ENCODE measurements around the gene SOAT1. TPM values are rescaled to one million over a fixed set of nuclear protein-coding genes. Genes with fewer than 3 reads are reported as not detected.

The SOAT1 gene
- total RNA-seq, 2 experiments from 2014 or later = 35.7 to 37.2 TPM

- POLR2A ChIA-PET = no interaction called here
- CTCF ChIA-PET = no interaction called here
- H3K4me1 ChIP-seq (ENCODE audit: insufficient read depth, low read length) = peaks cover 2% of the 10 kb centered on the region
- Mint-ChIP-seq H3K27ac (no peak overlapping the region), H3K36me3 (ENCODE audit: low read depth) (no peaks in the 10 kb centered on the region), H3K4me1 (ENCODE audit: low read depth) (no peaks in the 10 kb centered on the region), H3K4me3 (no peak overlapping the region), H3K27me3 (no peaks in the 10 kb centered on the region), H3K9me3 (no peaks in the 10 kb centered on the region)
- no peaks in the 10 kb centered on the region for H3K9me3 ChIP-seq (ENCODE audit: control insufficient read depth in 1 of 2, insufficient read depth in 1 of 2, low read length in 2 of 2)
- DNase-seq (no peak), ATAC-seq (ENCODE audit: poor library complexity) (no peak)
- no peaks in the 10 kb centered on the region for H3K36me3 ChIP-seq (ENCODE audit: insufficient read depth, low read length)
- intact Hi-C loops (cut with DNase I, micrococcal nuclease) = no loop called here
- H3K4me3 ChIP-seq (ENCODE audit: low read length) = no peak overlapping the region
- no peak overlapping the region for H3K27ac ChIP-seq (ENCODE audit: low read depth in 1 of 2, low read length in 2 of 2)
- TF ChIP-seq CTCF (IDR thresholded peaks at IDR 0.05) = no peak
- no peaks in the 10 kb centered on the region for H3K27me3 ChIP-seq (ENCODE audit: control insufficient read depth in 1 of 2, insufficient read depth in 2 of 2, low read length in 2 of 2)
Measured at GRCh38 chr1:179287946-179288345, 5.7 kb upstream of the SOAT1 start.

GRCh38 chr1:179288977-179289376 lies 4.6 kb upstream of the SOAT1 start:
- no peaks in the 10 kb centered on the region for H3K9me3 ChIP-seq (ENCODE audit: control insufficient read depth in 1 of 2, insufficient read depth in 1 of 2, low read length in 2 of 2)
- H3K27ac Mint-ChIP-seq = no peak overlapping the region
- ChIA-PET CTCF (no interaction called here), POLR2A (no interaction called here)
- peaks cover 7% of the 10 kb centered on the region for H3K4me1 Mint-ChIP-seq (ENCODE audit: low read depth)
- peaks cover 4% of the 10 kb centered on the region for H3K36me3 Mint-ChIP-seq (ENCODE audit: low read depth)
- no peaks in the 10 kb centered on the region for H3K36me3 ChIP-seq (ENCODE audit: insufficient read depth, low read length)
- no peak overlapping the region for H3K27ac ChIP-seq (ENCODE audit: low read depth in 1 of 2, low read length in 2 of 2)
- H3K4me1 ChIP-seq (ENCODE audit: insufficient read depth, low read length) = peaks cover 7% of the 10 kb centered on the region
- H3K4me3 Mint-ChIP-seq = no peak overlapping the region
- ATAC-seq (ENCODE audit: poor library complexity) (no peak), DNase-seq (no peak)
- no peaks in the 10 kb centered on the region for H3K9me3 Mint-ChIP-seq
- no peak for TF ChIP-seq CTCF (IDR thresholded peaks at IDR 0.05)
- H3K4me3 ChIP-seq (ENCODE audit: low read length) = no peak overlapping the region
- intact Hi-C loops (cut with DNase I, micrococcal nuclease) = no loop called here
- no peaks in the 10 kb centered on the region for H3K27me3 ChIP-seq (ENCODE audit: control insufficient read depth in 1 of 2, insufficient read depth in 2 of 2, low read length in 2 of 2)
- H3K27me3 Mint-ChIP-seq = no peaks in the 10 kb centered on the region

GRCh38 chr1:179295164-179295755 lies 1.7 kb downstream of the SOAT1 start:
- Mint-ChIP-seq H3K4me1 (ENCODE audit: low read depth) (peaks cover 57% of the 10 kb centered on the region), H3K36me3 (ENCODE audit: low read depth) (peaks cover 30% of the 10 kb centered on the region), H3K27me3 (no peaks in the 10 kb centered on the region), H3K4me3 (peak overlapping the region; percentile 93), H3K27ac (peak overlapping the region; percentile 85), H3K9me3 (no peaks in the 10 kb centered on the region)
- intact Hi-C loops (cut with DNase I, micrococcal nuclease) = loop anchor here (2.0 to 10.0 kb wide), 3 partner anchors 74 to 860 kb away; partner anchors contain the start of genes QSOX1 (in 1 of the 2) and TOR1AIP2 (in 1 of the 2)
- no peak for ATAC-seq (ENCODE audit: poor library complexity)
- POLR2A ChIA-PET = interaction anchor here (1.5 to 3.2 kb wide), 6 partner anchors 20 to 587 kb away, joined by 3 to 56 read pairs (median 10); partner anchors contain the start of genes AXDND1, TOR1AIP1 and TOR3A
- Histone ChIP-seq H3K27me3 (ENCODE audit: control insufficient read depth in 1 of 2, insufficient read depth in 2 of 2, low read length in 2 of 2) (no peaks in the 10 kb centered on the region), H3K4me1 (ENCODE audit: insufficient read depth, low read length) (peaks cover 44% of the 10 kb centered on the region), H3K9me3 (ENCODE audit: control insufficient read depth in 1 of 2, insufficient read depth in 1 of 2, low read length in 2 of 2) (no peaks in the 10 kb centered on the region), H3K4me3 (ENCODE audit: low read length) (peak overlapping the region; percentile 80), H3K27ac (ENCODE audit: low read depth in 1 of 2, low read length in 2 of 2) (peak overlapping the region; percentile 77 to 81), H3K36me3 (ENCODE audit: insufficient read depth, low read length) (no peaks in the 10 kb centered on the region)
- CTCF ChIA-PET = interaction anchor here (2.6 kb wide), 2 partner anchors 70 to 174 kb away, joined by 10 to 12 read pairs; partner anchors contain the start of gene AXDND1
- no peak for TF ChIP-seq CTCF (IDR thresholded peaks at IDR 0.05)
- DNase-seq = peak in 2 of 14 experiments; percentile 47 to 49

All from CD4-positive, alpha-beta T cell (primary cell).